Stimulated activated naive CD8-positive, alpha-beta T cell treated with anti-CD3 and anti-CD28 coated beads, Interleukin-15, amount 100 ng/mL, for 72 hours (primary cell): ENCODE results near the gene POMGNT2.
"Not testable (repeated sequence)": the region's sequence is repeated elsewhere in the genome, so short reads cannot be mapped to it uniquely, and the experiment has no call there.

Experiments used
- ATAC-seq: fragments of 150-1000 bp; cut with Tn5 transposase; 2 replicates; pipeline ENCODE4 v1.10.0; 2021; ENCODE audit warnings: mild to moderate bottlenecking, moderate library complexity
- DNase-seq, 2 donors: peaks; one replicate each; pipeline ENCODE4 v3.0.0; 2021 to 2022
- H3K27ac Mint-ChIP-seq, 2 donors: one replicate each; pipeline ENCODE4 v1.8.0; 2022; ENCODE audit warnings: mild to moderate bottlenecking in 2 of 2, mixed read lengths in 2 of 2, moderate library complexity in 2 of 2
- H3K27me3 Mint-ChIP-seq: one replicate; pipeline ENCODE4 v1.8.0; 2022; ENCODE audit warnings: mixed read lengths
- H3K4me1 Mint-ChIP-seq: one replicate; pipeline ENCODE4 v1.8.0; 2022; ENCODE audit warnings: mild to moderate bottlenecking, mixed read lengths
- H3K4me3 Mint-ChIP-seq, 2 donors: one replicate each; pipeline ENCODE4 v1.8.0; 2022; ENCODE audit warnings: mild to moderate bottlenecking in 2 of 2, mixed read lengths in 2 of 2, moderate library complexity in 1 of 2
- H3K9me3 Mint-ChIP-seq, 2 donors: one replicate each; pipeline ENCODE4 v1.8.0; 2022; ENCODE audit warnings: mixed read lengths in 2 of 2

Gene POMGNT2

DNA sequence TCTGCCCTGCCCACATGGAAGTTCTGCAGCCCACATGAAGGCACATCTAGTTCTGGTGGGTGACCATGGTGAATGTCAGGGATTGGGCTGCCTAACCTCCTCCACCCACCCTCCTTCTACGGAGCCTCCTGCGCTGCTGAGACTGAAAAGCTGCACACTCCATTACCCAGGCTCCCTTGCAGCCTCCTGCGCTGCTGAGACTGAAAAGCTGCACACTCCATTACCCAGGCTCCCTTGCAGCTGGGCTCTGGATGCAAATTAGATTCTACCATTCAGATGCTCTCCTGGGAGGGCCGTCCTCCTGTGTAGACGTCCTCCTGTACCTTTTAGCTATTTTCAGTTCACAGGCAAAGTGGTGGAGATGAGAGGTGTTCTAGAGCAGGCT lies 32.1 kb downstream of the POMGNT2 start:
- no peak for ATAC-seq
- no peak overlapping the region for H3K27ac Mint-ChIP-seq
- no peaks in the 10 kb centered on the region for H3K27me3 Mint-ChIP-seq
- H3K4me3 Mint-ChIP-seq = no peak overlapping the region
- no peak for DNase-seq
- H3K9me3 Mint-ChIP-seq = no peaks in the 10 kb centered on the region
- H3K4me1 Mint-ChIP-seq = no peaks in the 10 kb centered on the region

DNA sequence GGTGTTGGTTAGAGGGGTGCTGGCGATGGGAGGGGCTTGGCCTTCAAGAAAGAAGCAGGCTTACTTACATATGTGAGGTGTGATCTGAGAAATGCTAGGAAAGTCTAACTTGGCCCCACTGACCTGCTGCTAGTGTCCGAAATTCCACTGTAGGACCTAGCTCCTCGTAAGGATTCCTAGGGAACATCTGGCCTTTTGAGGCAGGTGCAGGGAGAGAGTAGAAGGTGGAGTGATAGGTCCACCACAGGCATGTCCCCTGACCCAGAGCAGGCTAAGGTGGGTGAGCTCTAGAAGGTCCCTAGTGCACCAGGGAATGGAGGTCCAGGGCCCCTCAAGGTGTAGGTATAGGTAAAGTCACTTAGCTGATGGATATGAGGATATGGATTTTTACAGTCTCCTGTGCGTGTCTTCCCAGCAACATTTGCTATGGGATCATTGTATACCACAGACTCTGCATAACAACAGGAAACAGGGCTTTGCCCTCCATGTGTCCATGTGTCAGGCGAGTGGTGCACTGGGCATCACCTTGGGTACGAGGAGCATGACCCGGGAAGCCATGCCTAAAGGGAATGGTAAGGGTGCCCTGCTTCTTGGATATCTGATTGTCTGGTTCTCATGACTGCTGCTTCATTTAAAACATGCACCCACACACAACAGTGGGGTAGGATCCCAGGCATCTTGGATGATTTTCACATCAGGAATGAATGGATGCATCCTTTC lies 32.6 kb downstream of the POMGNT2 start:
- Mint-ChIP-seq H3K27me3 (no peaks in the 10 kb centered on the region), H3K4me1 (no peaks in the 10 kb centered on the region), H3K27ac (no peak overlapping the region), H3K4me3 (no peak overlapping the region), H3K9me3 (no peaks in the 10 kb centered on the region)
- ATAC-seq = no peak
- no peak for DNase-seq

DNA sequence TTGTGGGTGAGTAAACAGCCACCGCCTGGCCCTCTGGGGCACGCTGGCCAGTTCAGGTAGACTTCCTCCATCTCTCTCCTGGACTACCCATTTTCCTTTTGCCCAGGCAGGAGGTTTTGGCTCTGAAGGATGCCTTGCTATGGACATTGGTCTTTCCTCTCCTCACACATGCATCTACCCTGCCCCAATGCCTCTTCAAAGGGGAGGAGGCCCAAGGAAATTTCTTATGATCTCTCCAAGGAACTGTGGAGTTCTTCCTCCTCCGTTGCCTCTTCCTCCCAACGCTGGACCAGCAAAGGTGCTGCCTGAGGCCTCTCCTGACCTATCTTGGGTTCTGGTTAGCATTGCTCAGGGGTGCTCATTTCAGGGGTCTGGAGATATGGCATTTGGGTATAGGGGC lies 33.5 kb downstream of the POMGNT2 start:
- Mint-ChIP-seq H3K4me3 (no peak overlapping the region), H3K27ac (peak overlapping the region in 1 of 2 donors; percentile 61), H3K4me1 (no peaks in the 10 kb centered on the region), H3K27me3 (no peaks in the 10 kb centered on the region), H3K9me3 (no peaks in the 10 kb centered on the region)
- no peak for ATAC-seq
- DNase-seq = no peak

DNA sequence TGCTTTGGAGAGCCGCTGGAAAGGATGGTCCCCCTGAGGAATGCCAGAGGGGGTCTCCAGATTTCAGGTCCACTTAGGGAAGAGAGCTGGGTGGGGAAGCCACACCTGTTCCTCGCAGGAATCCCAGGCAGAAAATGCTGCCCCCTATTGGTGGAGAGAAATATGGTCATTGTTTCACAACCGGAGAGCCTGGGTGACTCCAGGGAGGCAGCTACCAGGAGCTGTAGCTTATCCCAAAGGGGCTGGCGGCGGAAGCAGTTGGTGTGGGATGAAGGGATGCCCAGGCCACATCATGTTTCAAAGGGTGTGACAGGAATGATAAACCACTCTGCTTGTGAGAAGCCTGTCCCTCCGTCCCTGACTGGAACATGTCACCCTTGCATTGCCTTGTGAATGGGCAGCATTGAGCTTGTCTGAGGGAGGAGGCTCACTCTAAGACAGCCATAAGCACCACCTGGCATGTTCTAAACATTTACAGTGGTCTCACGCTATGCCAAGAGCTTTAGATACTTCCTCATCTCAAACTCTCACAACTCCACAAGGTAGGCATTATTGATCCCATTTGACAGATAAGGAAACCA lies 34.5 kb downstream of the POMGNT2 start:
- Mint-ChIP-seq H3K27ac (no peak overlapping the region), H3K4me3 (no peak overlapping the region), H3K4me1 (no peaks in the 10 kb centered on the region), H3K9me3 (no peaks in the 10 kb centered on the region), H3K27me3 (no peaks in the 10 kb centered on the region)
- peak in 1 of 2 donors; percentile 16 for DNase-seq
- ATAC-seq = no peak

DNA sequence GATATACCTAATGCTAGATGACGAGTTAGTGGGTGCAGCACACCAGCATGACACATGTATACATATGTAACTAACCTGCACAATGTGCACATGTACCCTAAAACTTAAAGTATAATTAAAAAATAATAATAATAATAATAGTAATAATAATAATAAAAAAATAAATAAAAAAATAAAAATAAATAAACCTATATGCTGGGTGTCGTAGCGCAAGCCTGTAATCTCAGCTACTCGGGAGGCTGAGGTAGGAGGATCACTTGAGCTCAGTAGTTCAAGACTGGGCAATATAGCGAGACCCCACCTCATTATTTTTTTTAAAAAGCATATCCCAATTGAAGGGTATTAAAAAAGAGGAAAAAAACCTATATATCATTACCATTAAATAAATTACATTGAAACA lies 35.2 kb downstream of the POMGNT2 start:
- DNase-seq, H3K4me1 Mint-ChIP-seq, H3K27ac Mint-ChIP-seq, H3K4me3 Mint-ChIP-seq, H3K9me3 Mint-ChIP-seq, ATAC-seq, H3K27me3 Mint-ChIP-seq: not testable (repeated sequence)

DNA sequence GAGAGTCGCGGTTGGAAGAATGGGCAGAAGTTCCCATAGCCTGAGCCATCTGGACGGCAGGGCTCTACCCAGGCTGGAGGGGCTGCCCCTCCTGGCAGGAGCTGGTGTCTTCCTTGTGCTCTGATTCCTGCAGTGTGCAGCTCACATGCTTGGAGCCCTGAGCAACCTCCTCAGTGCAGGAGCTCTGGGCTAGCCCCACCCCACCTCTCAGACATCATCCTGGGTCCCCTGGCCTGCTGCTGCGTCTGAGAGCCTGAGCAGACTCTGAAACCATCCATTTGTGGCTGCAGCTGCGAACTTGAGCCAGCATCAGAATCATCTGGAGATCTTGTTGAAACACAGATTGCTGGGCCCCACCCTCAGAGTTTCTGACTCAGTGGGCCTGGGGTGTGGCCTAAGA lies 42.8 kb downstream of the POMGNT2 start:
- H3K27me3 Mint-ChIP-seq = no peaks in the 10 kb centered on the region
- H3K4me1 Mint-ChIP-seq = peaks cover 22% of the 10 kb centered on the region
- ATAC-seq (no peak), DNase-seq (no peak)
- H3K27ac Mint-ChIP-seq = peak overlapping the region in 1 of 2 donors; percentile 42
- no peaks in the 10 kb centered on the region for H3K9me3 Mint-ChIP-seq
- H3K4me3 Mint-ChIP-seq = no peak overlapping the region

DNA sequence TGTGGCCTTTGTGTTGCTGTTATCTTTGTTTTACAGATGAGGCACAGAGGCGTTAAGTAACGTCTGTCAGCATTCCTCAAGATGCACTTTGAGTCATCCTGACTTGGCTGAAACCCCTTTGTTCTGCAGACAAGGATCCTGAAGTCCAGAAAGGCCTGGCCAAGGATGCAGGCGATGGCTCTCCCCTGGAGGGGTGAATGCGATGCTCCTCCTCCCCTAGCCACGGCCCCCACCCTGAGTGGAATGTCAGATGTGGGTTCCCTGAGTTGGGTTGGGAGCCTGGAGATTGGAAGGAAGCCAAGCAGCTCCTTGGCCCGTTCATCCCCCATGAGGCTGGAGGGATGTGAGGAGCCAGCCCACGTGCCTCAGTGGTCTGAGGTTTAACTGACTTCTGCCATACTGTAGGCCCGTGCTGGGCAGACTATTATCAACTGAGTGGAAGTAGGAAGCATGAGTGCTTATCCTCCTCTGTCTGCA lies 43.3 kb downstream of the POMGNT2 start:
- no peak for ATAC-seq
- peak overlapping the region in 1 of 2 donors; percentile 42 for H3K27ac Mint-ChIP-seq
- no peak overlapping the region for H3K4me3 Mint-ChIP-seq

DNA sequence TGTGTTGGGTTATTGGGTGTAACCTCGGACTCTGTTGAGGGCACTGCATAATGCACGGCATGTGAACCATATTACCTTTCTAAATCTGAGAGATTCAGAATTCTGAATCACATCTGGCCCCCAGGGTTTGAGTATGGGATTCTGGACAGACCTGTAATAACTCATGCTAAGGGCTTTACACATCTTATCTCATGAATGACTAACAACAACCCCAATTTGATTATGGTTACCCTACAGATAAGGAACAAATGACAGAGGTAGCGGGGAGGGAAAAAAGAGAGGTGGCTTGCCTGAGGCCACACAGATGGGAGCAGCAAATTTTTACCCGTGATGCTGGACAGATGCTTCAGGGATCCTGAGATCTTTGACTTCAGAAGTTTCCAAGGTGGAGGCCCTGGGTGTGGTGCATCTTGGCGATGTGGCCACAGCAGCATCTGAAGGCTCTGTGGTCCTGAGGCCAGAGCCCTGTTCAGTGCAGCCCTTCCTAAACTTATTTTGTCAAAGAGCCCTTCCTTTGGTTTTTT lies 43.8 kb downstream of the POMGNT2 start:
- H3K4me3 Mint-ChIP-seq = no peak overlapping the region
- H3K4me1 Mint-ChIP-seq = peaks cover 22% of the 10 kb centered on the region
- no peaks in the 10 kb centered on the region for H3K27me3 Mint-ChIP-seq
- no peak for DNase-seq
- no peak for ATAC-seq
- no peaks in the 10 kb centered on the region for H3K9me3 Mint-ChIP-seq
- no peak overlapping the region for H3K27ac Mint-ChIP-seq

More for the DNA sequence above, 43.3 kb downstream of the POMGNT2 start:
- H3K27me3 Mint-ChIP-seq = no peaks in the 10 kb centered on the region
- no peak for DNase-seq
- H3K4me1 Mint-ChIP-seq = peaks cover 22% of the 10 kb centered on the region
- no peaks in the 10 kb centered on the region for H3K9me3 Mint-ChIP-seq

DNA sequence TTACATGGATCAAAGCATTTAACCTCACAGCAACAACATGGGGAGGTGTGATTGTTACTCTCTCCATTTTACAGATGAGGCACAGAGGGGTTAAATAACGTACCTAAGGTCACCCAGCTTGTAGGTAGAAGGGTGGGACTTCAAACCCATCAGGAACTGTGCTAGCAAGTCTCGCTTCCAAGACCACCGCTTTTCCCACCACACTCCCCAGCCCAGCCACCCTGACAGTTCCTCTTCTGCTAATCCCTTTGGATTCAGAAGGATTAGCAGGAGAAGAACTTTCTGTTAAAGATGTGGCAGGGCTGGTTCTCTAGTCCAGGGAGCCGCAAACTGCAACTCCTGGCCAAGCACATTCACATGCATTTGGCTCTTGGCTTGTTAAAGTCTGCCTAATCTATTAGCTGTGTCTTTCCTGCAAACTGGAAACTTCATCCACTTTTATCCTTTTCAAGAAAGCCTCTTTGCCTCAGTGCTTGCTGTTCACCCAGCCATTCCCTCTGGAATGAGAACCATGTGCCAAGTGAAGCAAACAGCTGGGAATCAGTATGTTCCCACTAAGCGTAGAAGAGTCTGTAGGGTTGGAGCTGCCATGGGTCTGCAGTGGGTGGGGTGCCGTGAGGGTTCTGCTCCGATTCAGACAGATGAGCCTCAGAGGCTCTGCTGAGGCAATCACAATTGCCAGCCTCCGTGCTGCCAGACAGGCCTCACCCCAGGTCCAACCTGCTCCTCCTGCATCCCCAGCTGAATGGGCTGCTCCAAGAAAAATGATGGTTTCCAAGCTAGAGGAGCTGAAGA lies 44.6 kb downstream of the POMGNT2 start:
- no peak for DNase-seq
- no peak for ATAC-seq
- peaks cover 22% of the 10 kb centered on the region for H3K4me1 Mint-ChIP-seq
- H3K4me3 Mint-ChIP-seq = no peak overlapping the region
- no peaks in the 10 kb centered on the region for H3K27me3 Mint-ChIP-seq
- peak overlapping the region in 1 of 2 donors; percentile 27 for H3K27ac Mint-ChIP-seq
- no peaks in the 10 kb centered on the region for H3K9me3 Mint-ChIP-seq

DNA sequence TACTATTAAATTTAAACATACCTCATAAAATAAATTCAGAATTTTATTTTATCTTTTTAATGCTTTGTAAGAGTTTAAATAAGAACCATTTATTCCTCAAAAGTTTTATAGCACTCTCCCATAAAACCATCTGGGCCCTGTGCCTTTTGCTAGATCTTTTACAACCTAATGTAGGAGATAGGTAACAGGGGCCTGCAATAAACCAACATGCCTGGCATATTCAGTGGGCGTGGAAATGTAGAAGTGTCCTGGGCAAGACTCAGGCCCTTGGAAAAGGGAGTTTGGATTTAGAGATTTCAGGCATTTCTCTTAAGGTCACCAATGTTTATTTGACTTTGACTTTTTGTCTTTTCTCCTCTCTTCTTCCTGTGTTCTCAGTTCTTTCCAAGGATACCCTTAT lies 46.4 kb downstream of the POMGNT2 start:
- no peak overlapping the region for H3K4me3 Mint-ChIP-seq
- ATAC-seq (no peak), DNase-seq (no peak)
- H3K27me3 Mint-ChIP-seq = no peaks in the 10 kb centered on the region
- H3K27ac Mint-ChIP-seq = no peak overlapping the region
- peaks cover 22% of the 10 kb centered on the region for H3K4me1 Mint-ChIP-seq
- H3K9me3 Mint-ChIP-seq = no peaks in the 10 kb centered on the region

DNA sequence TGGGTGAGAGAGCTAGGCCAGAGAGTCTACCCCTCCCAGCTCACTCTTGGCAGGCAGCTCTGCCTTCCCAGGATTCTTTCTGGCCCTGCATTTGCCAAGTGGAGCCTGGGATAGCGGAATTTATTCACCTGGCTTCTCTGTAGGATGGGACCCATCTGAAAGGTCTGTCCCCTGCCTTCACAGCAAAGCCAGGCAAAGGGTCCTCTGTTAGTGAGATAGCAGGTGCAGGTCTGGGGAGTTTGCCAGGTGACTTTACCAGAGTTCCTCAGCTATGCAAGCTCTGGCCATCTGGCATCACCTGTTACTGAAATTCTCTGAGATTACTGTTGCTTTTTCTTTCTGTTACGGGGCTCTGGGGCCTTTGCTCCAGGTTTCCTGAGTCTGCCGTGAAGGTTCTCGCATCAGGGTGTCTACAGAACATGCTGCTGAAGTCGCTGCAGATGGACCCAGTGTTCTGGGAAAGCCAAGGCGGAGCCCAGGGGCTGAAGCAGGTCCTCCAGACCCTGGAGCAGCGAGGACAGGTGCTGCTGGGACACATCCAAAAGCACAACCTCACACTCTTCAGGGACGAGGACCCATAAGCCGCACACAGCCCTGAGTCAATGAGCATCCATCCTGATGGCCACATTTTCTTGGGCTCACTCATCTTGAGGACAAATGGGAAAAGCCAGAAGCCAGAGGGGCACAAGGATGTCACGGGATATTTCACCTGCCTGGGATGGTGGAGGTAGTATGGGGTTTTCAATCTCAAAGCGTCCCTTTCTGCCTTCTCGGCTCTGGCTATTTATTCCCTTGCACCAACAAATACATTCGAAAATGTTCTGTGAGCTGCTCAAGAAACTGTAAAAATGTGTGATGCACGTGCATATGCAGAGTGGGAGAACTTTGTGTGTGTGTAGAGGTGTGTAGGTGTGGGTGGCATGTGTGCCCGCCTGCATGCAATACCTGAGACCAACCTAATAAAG lies 49.8 kb downstream of the POMGNT2 start:
- ATAC-seq (no peak), DNase-seq (no peak)
- Mint-ChIP-seq H3K4me3 (no peak overlapping the region), H3K9me3 (peaks cover 17 to 18% of the 10 kb centered on the region in 2 donors), H3K4me1 (peaks cover 13% of the 10 kb centered on the region), H3K27me3 (no peaks in the 10 kb centered on the region), H3K27ac (no peak overlapping the region)

DNA sequence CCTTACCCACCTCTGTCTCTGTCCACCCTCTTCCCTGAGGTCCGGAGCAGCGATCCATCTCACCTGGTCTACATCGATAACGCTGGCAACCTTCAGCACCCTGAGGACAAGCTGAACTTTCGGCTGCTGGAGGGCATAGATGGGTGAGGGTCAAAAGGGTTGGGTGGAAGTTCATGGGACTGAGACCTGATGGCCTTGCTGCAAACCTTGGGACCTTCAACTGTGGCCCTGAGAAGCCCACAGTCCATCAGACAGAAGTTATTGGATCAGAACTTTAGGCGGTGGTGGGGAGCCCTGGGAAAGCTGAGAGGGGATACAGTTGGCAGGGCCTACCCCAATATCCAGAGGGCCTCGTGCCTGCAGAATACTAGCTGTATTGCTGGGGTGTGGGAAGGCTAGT lies 50.5 kb downstream of the POMGNT2 start:
- Mint-ChIP-seq H3K4me3 (no peak overlapping the region), H3K27ac (no peak overlapping the region), H3K4me1 (peaks cover 6% of the 10 kb centered on the region), H3K9me3 (peaks cover 22 to 25% of the 10 kb centered on the region in 2 donors), H3K27me3 (no peaks in the 10 kb centered on the region)
- ATAC-seq (no peak), DNase-seq (no peak)

DNA sequence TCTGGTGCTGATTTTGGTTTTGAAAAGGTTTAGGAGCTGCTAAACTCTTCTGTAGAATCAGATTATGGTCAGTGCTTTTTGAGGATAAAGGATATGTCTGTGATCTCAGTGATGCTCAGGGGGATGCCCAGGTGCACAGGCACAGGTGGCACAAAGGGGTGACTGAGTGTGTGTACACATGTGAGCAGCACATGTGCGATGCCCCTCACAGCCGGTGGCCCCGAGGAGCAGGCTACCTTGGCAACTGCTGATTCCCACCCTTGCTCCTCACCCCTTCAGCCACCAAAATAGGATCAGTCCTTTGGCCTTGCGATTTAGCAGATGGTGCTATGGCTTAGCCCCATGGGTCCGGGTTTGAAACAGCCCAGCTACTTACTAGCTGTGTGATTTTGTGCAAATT lies 51.1 kb downstream of the POMGNT2 start:
- no peaks in the 10 kb centered on the region for H3K4me1 Mint-ChIP-seq
- H3K4me3 Mint-ChIP-seq = no peak overlapping the region
- H3K9me3 Mint-ChIP-seq = peaks cover 26 to 30% of the 10 kb centered on the region in 2 donors
- H3K27me3 Mint-ChIP-seq = no peaks in the 10 kb centered on the region
- DNase-seq (no peak), ATAC-seq (no peak)
- no peak overlapping the region for H3K27ac Mint-ChIP-seq

DNA sequence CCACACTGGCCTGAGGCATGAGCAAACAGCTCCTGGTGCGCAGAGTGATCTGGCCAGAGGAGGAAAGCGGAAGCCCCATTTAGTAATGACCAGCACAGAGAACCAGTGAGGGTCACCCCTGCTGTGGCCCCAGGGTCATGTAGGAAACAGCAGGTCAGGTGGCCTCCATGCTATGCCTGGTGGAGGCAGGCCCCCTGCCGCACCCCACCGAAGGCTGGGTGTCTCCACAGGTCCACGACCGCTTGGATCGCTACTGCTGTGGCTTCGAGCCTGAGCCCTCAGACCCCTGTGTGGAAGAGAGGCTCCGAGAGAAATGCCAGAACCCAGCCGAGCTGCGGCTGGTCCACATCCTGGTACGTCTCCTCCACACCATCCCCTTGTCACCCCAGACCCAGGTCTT lies 52.6 kb downstream of the POMGNT2 start:
- DNase-seq (no peak), ATAC-seq (no peak)
- Mint-ChIP-seq H3K4me3 (no peak overlapping the region), H3K9me3 (peaks cover 35 to 39% of the 10 kb centered on the region in 2 donors), H3K27me3 (no peaks in the 10 kb centered on the region), H3K27ac (no peak overlapping the region), H3K4me1 (no peaks in the 10 kb centered on the region)

DNA sequence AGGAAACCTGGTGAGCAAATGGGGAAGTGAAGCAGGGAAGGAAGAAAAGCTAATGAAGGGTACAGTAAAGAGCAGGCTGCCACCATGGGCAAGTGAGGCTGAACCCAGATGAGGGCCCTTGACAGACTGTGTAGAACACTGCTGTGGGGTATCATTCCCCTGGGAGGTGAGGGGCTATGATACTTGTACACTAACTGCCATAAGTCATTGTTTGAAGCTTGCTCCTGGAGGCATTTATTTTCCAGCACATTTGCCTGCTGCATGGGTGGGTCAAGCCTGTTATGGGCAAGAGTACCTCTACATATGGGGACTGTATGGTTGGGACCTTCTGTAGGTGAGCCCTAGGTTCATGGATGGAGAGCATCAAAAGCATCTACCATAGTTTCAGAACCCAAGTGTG lies 57.4 kb downstream of the POMGNT2 start:
- no peak for ATAC-seq
- no peaks in the 10 kb centered on the region for H3K27me3 Mint-ChIP-seq
- H3K4me1 Mint-ChIP-seq = no peaks in the 10 kb centered on the region
- H3K4me3 Mint-ChIP-seq = no peak overlapping the region
- peaks cover 62 to 77% of the 10 kb centered on the region in 2 donors for H3K9me3 Mint-ChIP-seq
- no peak overlapping the region for H3K27ac Mint-ChIP-seq
- no peak for DNase-seq
